Stomach (tissue), 4 donors: ENCODE measurements around the gene SH3TC1.

Experiments
- EP300 ChIP-seq: sonication (generic); formaldehyde crosslinking; IDR thresholded peaks from one replicate; pipeline ENCODE4 v1.6.1; 2017; ENCODE audit warnings: antibody characterized with exemption
- POLR2A ChIP-seq, 4 donors: fragments of 450-650 bp; IDR thresholded peaks; one replicate each; pipeline ENCODE4 v1.6.1; 2016; ENCODE audit warnings: antibody characterized with exemption in 4 of 4, control low read depth in 2 of 4, mild to moderate bottlenecking in 1 of 4, moderate library complexity in 1 of 4
- POLR2AphosphoS5 ChIP-seq, 3 donors: sonication (generic); formaldehyde crosslinking; IDR thresholded peaks; one replicate each; pipeline ENCODE4 v1.6.1; 2016; ENCODE audit warnings: antibody characterized with exemption in 3 of 3
- TF ChIP-seq, protein P1 (sequence below), 7 experiments: fragments of 450-650 bp in 4 of 7; fragments of 200-600 bp in 3 of 7; sonication (generic) in 3 of 7; IDR thresholded peaks; one replicate each; pipeline ENCODE4 v1.5.1; 2016 to 2019; ENCODE audit warnings: antibody characterized with exemption in 7 of 7, control low read depth in 2 of 7, mild to moderate bottlenecking in 1 of 7

- TF ChIP-seq, protein P1, sequence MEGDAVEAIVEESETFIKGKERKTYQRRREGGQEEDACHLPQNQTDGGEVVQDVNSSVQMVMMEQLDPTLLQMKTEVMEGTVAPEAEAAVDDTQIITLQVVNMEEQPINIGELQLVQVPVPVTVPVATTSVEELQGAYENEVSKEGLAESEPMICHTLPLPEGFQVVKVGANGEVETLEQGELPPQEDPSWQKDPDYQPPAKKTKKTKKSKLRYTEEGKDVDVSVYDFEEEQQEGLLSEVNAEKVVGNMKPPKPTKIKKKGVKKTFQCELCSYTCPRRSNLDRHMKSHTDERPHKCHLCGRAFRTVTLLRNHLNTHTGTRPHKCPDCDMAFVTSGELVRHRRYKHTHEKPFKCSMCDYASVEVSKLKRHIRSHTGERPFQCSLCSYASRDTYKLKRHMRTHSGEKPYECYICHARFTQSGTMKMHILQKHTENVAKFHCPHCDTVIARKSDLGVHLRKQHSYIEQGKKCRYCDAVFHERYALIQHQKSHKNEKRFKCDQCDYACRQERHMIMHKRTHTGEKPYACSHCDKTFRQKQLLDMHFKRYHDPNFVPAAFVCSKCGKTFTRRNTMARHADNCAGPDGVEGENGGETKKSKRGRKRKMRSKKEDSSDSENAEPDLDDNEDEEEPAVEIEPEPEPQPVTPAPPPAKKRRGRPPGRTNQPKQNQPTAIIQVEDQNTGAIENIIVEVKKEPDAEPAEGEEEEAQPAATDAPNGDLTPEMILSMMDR (IDR thresholded peaks at IDR 0.05) = no peak
- no peak for TF ChIP-seq POLR2A (IDR thresholded peaks at IDR 0.05)
- no peak for TF ChIP-seq POLR2AphosphoS5 (IDR thresholded peaks at IDR 0.05)
- TF ChIP-seq EP300 = no peak
These were observed 53.4 kb downstream of the SH3TC1 start for GRCh38 chr4:8252301-8253173.
